ENCODE data around the gene CYSRT1. TPM values are rescaled to one million over a fixed set of nuclear protein-coding genes. Genes with fewer than 3 reads are reported as not detected.

CYSRT1 gene
- polyA plus RNA-seq, 4 donors = 0.78 to 16.4 (median 7.9) TPM

DNA sequence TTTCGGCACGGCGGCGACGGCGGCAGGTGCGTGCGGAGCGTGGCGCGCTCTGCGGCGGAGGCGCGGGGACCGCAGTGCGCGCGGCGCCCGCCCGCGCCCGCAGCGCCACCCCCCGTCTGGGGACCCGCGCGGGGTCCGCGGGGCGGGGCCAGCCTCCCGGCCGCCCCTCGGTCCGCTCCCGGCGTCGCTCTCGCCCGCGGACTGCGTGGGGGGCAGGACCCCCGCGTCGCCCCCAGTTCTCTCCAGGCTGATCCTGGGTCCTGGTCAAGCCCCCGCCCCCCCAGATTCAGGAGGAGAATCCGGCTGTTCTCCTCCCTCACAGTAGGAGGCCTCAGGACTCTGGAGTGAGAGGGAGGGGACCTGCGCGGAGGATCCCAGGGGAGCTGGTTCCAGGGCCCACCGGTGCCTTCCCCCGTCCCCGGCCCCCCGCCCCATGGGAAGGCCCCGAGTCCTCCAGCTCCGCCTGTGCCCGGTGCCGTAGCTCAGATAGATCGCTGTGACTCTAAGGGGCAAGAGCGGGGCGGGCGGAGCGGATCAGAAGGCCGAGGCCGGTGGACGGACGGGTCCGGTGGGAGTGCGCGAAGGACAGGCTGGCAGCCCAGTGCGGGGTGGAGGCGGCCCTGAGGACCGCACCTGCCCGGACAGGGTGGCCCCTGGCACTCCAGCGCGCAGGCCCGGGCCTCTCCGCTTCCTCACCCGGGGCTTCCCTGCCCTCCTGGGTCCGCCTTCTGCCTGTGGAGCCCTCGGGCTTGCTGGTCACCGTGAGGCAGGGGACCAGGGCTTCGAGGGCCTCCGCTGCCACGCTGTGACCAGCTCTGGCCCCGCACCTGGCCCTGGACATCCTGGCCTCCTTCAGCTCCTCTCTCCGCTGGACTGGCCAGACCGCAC, 2.5 kb upstream of the CYSRT1 start, which contains the start of gene RNF208:
Gene RNF208, minus strand, starts transcription at position 51 of the 888 bp plus-strand sequence. CDS start 1,028 bp downstream, outside the sequence.
- DNase-seq (ENCODE audit: low read depth in 4 of 4, low spot score in 3 of 4) = no peak

DNA sequence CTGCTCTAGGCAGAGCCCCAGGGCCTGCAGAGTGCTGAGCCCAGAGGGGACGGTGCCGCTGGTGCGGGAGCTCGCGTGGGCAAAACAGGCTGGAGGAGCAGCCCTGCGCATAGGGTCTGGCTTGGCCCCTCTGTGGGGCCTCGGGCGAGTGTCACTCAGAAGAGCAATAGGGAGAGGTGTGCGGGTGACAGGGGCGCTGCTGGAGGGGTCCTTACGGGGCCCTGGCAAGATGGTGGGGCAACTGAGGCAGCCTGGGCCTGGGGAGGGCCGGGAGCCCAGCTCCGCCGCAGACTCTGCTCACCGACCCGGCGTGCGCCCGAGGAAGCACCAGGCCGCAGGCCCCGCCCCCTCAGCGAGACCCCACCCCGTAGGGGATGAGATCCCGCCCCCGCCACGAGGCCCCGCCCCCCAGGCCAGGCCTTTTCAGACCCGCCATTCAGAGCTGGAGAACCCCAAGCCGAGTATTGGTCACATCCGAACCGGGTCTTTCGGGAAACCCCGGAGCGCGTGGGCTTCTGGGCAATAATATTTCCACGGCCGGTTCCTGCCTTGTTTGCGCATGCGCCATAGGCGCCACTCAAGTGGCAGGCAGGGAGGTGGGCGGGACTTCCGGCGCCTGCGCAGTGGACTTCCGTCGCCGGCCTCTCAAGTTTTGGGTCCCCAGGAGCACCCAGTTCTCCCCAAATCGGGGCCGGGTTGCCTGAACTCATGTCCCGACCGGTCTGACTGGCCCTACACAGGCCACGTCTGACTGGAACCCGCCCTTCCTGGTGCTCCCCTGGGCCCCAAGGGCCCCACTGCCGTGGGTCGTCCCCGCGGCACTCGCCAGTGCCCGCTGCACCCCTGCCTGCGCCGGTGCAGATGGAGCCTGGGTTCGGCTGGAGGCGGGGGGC, 1.6 kb upstream of the CYSRT1 start:
- DNase-seq (ENCODE audit: low read depth in 4 of 4, low spot score in 3 of 4) = peak; percentile 90 to 95 (median 94)

DNA sequence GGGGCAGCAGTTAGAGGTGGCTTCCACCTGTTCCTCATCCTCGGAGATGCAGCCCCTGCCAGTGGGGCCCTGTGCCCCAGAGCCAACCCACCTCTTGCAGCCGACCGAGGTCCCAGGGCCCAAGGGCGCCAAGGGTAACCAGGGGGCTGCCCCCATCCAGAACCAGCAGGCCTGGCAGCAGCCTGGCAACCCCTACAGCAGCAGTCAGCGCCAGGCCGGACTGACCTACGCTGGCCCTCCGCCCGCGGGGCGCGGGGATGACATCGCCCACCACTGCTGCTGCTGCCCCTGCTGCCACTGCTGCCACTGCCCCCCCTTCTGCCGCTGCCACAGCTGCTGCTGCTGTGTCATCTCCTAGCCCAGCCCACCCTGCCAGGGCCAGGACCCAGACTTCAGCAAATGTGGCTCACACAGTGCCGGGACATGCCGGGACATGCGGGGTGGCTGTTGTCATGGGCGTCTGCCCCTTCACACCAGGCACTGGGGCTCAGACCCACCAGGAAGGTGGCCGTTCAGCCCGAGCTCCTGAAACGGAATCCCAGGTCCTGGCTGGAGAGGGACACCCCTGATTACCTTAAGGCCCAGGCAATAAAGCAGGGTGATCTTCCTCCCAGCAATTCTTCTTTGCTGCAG, 841 bp downstream of the CYSRT1 start:
- DNase-seq (ENCODE audit: low read depth in 4 of 4, low spot score in 3 of 4) = no peak

DNA sequence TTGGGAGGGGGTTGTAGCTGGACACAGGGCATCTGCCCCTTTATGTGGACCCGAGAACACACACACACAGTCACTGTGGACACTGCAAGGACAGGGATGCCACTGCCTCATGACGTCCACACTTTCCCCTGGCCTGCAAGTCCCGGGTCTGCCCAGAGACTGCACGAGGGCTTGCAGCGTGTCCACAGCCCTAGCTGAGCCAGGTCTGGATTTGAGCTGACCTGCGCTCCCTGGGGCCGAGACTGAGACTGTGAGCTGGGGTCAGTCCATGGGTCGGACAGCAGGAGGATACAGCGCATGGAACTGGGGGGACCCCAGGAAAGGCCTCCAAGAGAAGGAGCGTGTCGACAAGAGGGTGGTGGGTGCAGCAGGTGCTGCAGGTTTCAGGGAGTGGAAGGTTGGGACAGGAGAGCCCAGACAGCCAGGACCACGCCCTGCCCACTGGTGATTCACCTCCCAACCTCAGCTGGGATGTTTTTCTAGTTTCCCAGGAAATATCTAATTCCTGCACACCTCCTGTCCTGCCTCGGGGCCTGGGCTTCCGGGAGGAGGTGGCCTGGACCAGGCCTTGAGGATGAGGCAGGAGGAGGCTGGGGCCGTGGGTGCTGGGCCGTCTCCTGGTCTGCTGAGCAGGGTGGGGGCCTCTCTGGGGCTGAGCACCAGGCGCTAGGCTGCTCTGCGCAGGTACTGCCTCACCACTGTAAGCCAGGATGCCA, 1.5 kb downstream of the CYSRT1 start:
- no peak for DNase-seq (ENCODE audit: low read depth in 4 of 4, low spot score in 3 of 4)

DNA sequence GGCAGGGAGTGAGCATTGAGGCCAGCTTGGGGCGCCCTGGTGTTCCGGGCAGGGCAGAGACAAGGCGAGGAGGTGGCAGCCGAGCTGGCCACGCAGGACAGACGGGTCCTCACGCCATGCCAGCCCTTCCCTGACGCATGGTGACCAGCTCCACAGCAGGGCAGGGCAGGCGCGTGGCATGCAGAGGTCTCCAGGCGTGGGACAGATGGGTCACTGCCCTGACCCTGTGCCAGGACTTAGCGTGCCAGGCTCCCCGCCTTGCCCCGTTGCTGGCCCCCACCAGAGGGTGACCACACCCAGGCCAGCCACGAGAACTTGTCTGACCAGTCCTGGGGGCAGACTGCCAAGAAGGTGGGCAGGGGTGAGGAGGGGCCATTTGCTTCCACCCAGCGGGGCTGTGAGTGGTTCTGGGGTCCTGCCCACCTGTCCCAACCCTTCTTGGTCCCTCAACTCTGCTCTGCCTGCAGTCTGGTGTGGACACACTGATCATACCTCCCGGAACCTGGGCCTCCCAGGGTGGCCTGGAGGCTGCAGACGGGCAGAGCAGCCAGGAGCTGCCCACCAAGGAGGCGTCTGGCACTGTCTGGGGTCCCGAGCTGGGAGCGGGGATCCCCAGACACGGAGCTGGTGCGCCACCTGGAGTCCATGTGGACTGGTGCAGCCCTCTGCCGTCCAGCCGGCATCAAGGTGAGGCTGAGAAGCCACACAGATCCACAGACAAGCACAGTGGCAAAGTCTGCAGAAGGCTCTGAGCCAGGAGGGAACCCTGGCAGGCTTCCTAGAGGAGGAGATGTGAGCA, 2.3 kb downstream of the CYSRT1 start, which contains the start of gene RNF224:
Gene RNF224, plus strand, starts transcription at position 449 of the 799 bp plus-strand sequence. CDS start 834 bp downstream, outside the sequence.
- DNase-seq (ENCODE audit: low read depth in 4 of 4, low spot score in 3 of 4) = peak in 1 of 4 donors; percentile 60

DNA sequence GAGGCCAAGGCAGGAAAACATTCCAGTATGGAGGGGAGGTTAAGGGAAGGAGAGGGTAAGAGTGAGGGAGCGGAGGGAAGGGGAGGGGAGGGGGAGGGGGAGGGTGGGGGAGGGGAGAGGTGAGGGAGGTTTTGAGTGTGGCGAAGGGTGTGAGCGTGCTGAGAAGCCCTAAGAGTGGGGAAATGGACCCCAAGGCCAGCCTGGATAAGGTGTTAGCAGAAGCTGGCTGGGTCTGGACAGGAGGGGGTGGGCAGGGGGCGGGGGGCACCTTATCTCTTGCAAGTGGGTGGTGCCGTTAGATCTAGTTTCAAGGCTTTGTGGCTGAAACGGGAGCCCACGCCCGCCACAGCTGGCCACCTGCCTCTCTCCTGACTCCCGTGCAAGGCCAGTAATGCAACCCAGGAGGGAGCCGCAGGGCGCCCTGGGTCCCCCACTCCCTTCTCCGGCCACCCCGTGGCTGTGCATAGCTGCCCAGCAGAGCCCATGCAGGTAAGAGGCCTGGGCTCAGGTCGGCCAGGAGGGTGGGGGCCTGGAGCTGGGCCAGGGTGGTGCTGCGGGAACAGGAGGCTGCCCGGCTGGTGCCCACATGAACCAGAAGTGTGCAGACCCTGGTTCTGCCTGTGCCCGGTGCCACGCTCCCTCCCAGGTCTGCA, 3.0 kb downstream of the CYSRT1 start:
- no peak for DNase-seq (ENCODE audit: low read depth in 4 of 4, low spot score in 3 of 4)

DNA sequence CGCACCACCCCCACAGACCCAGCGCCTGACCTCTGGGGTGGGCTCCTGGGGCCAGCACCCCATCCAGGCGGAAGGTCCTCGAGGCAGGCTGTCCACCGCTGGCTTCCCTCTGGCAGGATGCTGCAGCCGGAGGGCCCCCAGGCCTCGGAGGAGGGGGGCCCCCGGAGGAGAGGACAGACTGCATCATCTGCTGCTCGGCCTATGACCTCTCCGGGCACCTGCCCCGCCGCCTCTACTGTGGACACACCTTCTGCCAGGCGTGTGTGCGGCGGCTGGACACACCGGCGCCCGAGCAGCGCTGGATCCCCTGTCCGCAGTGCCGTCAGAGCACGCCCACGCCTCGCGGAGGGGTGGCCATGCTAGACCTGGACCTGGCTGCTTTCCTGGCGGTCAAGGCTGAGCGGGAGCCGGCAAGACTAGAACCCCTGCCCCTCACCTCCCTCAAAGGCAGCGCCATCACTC, 3.6 kb downstream of the CYSRT1 start:
- no peak for DNase-seq (ENCODE audit: low read depth in 4 of 4, low spot score in 3 of 4)

DNA sequence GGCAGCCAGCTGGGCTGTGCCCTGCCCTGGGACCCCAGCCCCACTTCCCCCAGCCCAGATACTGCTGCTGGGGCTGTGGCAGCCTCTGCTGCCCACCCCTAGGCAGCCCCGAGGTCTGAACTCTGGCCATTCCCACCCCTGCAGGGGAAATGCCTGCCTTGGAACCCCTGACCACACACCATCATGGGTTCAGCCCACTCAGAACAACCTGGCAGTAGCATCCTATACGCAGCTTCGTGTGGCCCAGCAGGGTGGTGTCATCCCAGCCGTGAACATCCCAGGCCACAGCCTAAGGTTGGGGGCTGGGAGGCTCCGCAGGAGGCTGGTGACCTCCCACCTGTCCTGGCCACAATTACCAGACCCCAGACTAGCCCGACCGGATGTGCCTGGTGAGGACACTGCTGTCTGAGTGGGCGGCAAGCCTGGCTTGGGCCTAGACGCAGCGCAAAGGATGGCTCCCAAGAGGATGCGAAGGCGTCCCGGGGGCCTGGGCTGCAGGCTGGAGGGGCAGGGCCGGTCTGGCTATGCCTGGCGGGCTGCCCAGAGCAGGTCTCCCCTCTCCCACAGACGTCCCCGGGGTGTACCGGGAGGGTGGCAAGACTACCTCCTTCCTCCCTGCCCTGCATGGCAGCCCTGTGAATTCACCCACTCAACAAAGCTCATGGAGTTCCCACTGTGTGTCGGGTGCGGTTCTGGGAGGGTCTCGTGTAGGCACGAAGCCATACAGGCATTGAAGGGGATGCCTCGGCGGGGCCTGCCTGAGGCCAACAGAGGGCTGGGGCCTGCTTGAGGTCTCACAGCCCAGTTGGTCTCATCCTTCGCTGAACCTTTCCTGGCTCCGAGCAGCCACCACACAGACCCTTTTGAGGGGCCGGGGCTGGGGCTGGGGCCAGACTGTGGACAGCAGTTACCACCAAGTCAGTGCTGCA, 4.3 kb downstream of the CYSRT1 start:
- no peak for DNase-seq (ENCODE audit: low read depth in 4 of 4, low spot score in 3 of 4)

DNA sequence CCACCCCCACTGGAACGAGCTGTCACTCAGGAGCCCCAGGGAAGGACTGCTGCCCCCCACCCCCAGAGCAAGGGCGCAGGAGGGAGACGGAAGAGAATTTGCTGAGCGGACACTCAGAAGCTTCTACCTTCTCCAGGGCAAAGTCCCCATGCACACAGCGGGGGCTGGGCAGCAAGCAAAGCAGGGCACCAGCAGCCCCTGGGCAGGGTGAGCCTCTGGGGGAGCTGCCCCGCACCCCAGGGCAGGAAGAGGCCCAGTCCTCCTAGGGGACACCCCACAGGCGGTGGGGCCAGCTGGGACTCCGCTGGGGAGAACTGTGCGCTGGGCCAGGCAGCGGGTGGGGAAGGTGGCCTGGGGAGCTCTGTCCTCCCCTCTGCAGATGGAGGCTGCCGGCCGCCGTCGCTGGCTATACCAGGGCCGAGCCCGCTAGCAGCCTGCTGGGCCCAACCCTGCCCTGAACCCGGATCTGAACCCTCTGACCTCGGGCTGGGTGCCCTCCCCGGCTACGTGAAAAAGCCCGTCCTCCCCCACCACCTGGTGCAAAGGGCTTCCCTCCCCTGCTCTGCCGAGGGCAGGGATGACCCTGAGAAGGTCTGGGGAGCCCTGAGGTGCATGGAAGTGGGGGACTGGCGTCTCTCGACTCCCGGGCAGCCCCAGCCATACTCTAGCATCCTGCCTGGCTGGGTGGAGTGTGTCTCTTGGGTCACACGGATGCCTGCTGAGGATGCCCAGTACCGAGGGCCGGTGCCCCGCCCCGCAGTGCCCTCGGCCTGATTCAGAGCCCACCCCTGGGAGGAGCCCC, 5.1 kb downstream of the CYSRT1 start:
- DNase-seq (ENCODE audit: low read depth in 4 of 4, low spot score in 3 of 4) = no peak

DNA sequence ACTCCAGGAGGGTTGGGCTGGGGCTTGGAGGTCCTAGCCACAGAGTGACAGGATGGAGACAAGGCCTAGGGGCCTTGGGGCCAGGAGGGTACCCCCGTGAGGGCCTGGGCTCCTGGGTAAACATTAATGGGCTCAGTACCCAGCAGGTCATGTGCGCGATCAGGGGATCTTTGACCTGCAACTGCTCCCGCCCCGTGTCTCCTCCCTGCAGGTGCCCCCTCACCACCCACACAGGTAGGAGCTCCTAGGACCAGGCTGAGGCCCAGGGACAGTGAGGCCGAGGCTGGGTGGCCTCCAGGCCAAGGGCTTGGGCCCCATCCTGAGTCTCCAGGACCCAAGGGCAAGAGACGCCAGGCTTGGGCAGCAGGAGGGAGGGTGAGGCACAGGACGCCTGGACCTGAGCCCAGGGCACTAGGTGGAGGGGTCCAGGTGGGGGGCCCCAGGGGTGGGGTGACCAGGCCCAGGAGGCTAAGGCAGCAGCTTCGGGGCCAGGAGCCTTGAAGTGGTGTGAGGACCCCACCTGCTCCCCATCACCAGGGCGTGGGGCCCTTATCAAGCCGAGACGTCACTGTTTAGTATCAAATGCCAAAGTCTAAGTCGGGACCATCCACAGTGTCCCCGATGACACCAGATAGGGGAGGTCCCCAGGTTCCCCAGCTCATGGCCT, 5.9 kb downstream of the CYSRT1 start, which contains the start of gene SLC34A3:
Gene SLC34A3, plus strand, starts transcription at position 197 of the 667 bp plus-strand sequence. CDS start 802 bp downstream, outside the sequence.
- no peak for DNase-seq (ENCODE audit: low read depth in 4 of 4, low spot score in 3 of 4)

DNA sequence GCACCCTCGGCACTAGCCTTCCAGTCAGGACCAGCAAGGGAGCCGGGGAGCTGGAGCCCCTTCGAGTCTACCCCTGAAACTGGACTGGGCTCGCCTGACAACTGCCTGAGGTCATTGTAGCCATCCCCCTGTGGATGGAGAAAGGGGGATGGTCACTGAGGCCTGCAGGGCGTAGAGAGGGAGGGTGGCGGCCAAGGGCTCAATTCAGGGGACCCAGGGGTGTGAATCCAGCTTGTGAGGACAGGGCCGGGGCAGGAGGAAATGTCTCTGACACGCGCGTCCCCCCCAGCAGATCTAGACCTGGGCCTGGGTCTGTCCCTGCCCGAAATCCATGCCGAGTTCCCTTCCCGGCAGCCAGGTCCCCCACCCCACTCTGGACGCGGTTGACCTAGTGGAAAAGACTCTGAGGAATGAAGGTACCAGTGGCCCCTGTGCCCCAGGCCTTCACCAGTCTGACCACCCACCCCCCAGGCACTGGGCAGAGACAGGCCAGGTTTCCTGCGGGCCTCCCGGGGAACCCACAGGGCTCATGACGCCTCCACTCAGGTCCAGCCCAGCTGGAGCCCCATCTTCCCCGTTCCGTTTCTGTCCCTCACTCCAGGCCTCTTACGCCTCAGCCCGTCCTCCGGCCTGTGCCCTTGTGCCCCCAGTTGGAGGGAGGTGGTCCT, 6.5 kb downstream of the CYSRT1 start:
- DNase-seq (ENCODE audit: low read depth in 4 of 4, low spot score in 3 of 4) = no peak

DNA sequence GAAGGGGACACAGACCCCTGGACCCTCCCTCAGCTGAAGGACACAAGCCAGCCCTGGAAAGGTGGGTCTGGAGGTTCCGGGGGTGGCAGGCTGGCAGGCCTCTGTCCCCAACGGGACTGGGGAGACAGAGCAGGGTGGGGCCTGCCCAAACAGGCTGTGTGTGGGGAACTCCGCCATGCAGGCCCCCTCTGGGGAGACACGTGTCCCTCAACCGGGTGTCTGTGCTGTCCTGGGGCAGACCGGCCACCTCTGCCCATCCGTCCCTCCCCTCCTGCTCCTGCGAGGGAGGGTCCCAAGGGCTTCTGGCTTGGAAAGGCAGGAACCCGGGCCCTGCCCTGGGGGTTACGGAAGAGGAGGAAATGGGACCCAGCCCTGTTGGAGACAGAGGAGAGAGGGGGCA, 7.1 kb downstream of the CYSRT1 start:
- no peak for DNase-seq (ENCODE audit: low read depth in 4 of 4, low spot score in 3 of 4)

DNA sequence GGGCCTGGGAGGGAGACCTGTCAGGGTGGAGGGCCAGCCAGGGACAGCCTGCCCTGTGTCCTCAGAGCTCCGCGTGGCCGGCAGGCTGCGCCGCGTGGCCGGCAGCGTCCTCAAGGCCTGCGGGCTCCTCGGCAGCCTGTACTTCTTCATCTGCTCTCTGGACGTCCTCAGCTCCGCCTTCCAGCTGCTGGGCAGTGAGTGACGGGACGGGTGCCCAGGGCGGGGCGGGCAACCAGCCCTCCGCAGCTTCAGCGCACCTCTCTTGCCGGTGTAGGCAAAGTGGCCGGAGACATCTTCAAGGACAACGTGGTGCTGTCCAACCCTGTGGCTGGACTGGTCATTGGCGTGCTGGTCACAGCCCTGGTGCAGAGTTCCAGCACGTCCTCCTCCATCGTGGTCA, 7.5 kb downstream of the CYSRT1 start:
- DNase-seq (ENCODE audit: low read depth in 4 of 4, low spot score in 3 of 4) = no peak

DNA sequence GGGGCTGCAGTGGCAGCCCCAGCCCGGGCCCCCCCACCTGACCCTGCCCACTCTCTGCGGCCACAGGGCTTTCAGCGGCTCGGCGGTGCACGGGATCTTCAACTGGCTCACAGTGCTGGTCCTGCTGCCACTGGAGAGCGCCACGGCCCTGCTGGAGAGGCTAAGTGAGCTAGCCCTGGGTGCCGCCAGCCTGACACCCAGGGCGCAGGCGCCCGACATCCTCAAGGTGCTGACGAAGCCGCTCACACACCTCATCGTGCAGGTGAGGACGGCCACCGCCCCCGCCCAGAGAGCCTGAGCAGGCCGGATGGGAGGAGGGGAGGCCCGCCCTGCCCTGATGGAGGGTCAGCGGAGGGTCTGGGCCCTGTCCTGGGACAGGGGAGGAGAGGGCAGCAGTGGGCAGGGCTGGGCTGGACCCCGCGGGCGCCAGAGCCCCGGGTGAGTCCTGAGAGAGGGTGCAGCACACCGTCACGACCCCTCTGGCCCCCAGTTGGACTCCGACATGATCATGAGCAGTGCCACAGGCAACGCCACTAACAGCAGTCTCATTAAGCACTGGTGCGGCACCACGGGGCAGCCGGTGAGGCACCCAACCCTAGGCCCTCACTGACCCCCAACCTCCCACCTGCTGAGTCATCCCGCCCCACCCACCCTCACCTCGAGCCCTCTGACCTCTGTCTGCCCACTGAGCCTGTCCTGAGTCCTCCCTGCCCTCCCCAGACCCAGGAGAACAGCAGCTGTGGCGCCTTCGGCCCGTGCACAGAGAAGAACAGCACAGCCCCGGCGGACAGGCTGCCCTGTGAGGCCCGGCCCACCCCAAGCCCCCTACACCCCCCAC, 8.4 kb downstream of the CYSRT1 start:
- DNase-seq (ENCODE audit: low read depth in 4 of 4, low spot score in 3 of 4) = no peak
